Measurements from ENCODE around the gene SLC38A5. TPM values are rescaled to one million over a fixed set of nuclear protein-coding genes. Genes with fewer than 3 reads are reported as not detected.

The SLC38A5 gene
- total and polyA plus RNA-seq, 9 of the 15 experiments (the other 6 are each of a cell fraction or from before 2014, with no cell fraction given) = 9.3 to 228 (median 142) TPM

- TF ChIP-seq MAZ (CRISPR knock-in tag; conservative IDR thresholded peaks at IDR 0.05 in 1 of 2, IDR thresholded peaks at IDR 0.05 in 1 of 2) (peak in 1 of 2 experiments; percentile 48; a peak in 1 of 4 replicates), HDAC8 (tag; IDR thresholded peaks at IDR 0.05) (0 out of 2 replicates have a peak, but pooled peaks have one; percentile 60), L3MBTL2 (IDR thresholded peaks at IDR 0.05) (peak; percentile 86), ZNF695 (CRISPR knock-in tag; IDR thresholded peaks at IDR 0.05) (no peak), ZBTB40 (IDR thresholded peaks at IDR 0.05) (peak; percentile 65), ZBTB40 (CRISPR knock-in tag; IDR thresholded peaks at IDR 0.05) (no peak), ZBTB2 (IDR thresholded peaks at IDR 0.05) (peak; percentile 96), ETS2 (tag; IDR thresholded peaks at IDR 0.05; ENCODE audit: borderline replicate concordance, poor library complexity, severe bottlenecking) (no peak), NR2C2 (CRISPR knock-in tag; IDR thresholded peaks at IDR 0.05) (no peak), NR2C2 (tag; IDR thresholded peaks at IDR 0.05) (peak; percentile 93), ZNF586 (CRISPR knock-in tag; conservative IDR thresholded peaks at IDR 0.05) (no peak), ZBTB5 (IDR thresholded peaks at IDR 0.05) (no peak), YBX1 (IDR thresholded peaks at IDR 0.05) (no peak), BRF1 (IDR thresholded peaks at IDR 0.05; ENCODE audit: borderline replicate concordance, extremely low read depth, insufficient read length) (no peak)
Observed at GRCh38 chrX:48475774-48476577, 5.9 kb upstream of the SLC38A5 start, which contains the start of gene FTSJ1 (continued).

Data from K562 (cell line).